GM12878 (cell line): ENCODE results near the gene LGALS3BP. TPM values are rescaled to one million over a fixed set of nuclear protein-coding genes. Genes with fewer than 3 reads are reported as not detected.

ENCODE experiments used
- ATAC-seq: fragments of 200-7000 bp; cut with Tn5 transposase; 3 replicates; pipeline ENCODE4 v1.9.1; 2020; ENCODE audit warnings: mild to moderate bottlenecking, moderate library complexity
- BruUV-seq: library from RNA; stranded (reverse); fragments of 400-500 nt; replicated peaks from 2 replicates; lab custom pipeline; 2021; lab: Mats Ljungman, UMichigan
- CTCF ChIA-PET: fragments of 300-600 bp; sonication (Branson Sonifier 250); formaldehyde crosslinking; extraction: SDS; loops from one replicate; lab custom pipeline; 2021; ENCODE audit warnings: inconsistent platforms; lab: Yijun Ruan, JAX
- POLR2A ChIA-PET: fragments of 350-600 bp; formaldehyde crosslinking; extraction: SDS; loops from one replicate; lab custom pipeline; 2021; ENCODE audit warnings: inconsistent platforms; lab: Charles Lee
- RAD21 ChIA-PET: fragments of 300-600 bp; sonication (Branson Sonifier 250); formaldehyde crosslinking; loops from one replicate; lab custom pipeline; 2023; ENCODE audit warnings: antibody characterized with exemption; ENCODE audit not compliant: unreplicated experiment; lab: Charles Lee
- SMC1A ChIA-PET: fragments of 300-600 bp; sonication (Branson Sonifier 250); formaldehyde crosslinking; loops from one replicate; lab custom pipeline; 2023; ENCODE audit not compliant: unreplicated experiment, uncharacterized antibody; lab: Charles Lee
- DNase-seq: peaks from one replicate; pipeline ENCODE4 v3.0.0-alpha.2; 2011; ENCODE audit warnings: low read depth, low spot score
- FAIRE-seq: peaks from 3 replicates; lab custom pipeline; 2011; peaks lifted over from hg19 to GRCh38; lab: Jason Lieb, UNC
- H2AFZ ChIP-seq: 2 replicates; pipeline ENCODE4 v1.6.0; 2011; ENCODE audit warnings: low read depth, low read length, control low read depth; ENCODE audit not compliant: control insufficient read depth
- H3K27ac ChIP-seq: 2 replicates; pipeline ENCODE4 v1.5.1; 2011; ENCODE audit warnings: control low read depth; ENCODE audit not compliant: control insufficient read depth, insufficient read depth
- H3K27me3 ChIP-seq, 2 experiments: replicated peaks in 1 of 2; 2 replicates each; pipeline versions ENCODE4 v1.6.0 to v1.6.1; 2011; ENCODE audit warnings: low read length in 1 of 2; ENCODE audit not compliant: control insufficient read depth in 2 of 2, insufficient read depth in 2 of 2
- H3K36me3 ChIP-seq, 2 experiments: 2 replicates each; pipeline ENCODE4 v1.5.1; 2011; ENCODE audit warnings: low read length in 1 of 2; ENCODE audit not compliant: control insufficient read depth in 2 of 2, insufficient read depth in 2 of 2
- H3K4me1 ChIP-seq: 2 replicates; pipeline ENCODE4 v1.6.1; 2011; ENCODE audit warnings: mild to moderate bottlenecking, low read length, moderate library complexity, mixed read lengths; ENCODE audit not compliant: control insufficient read depth, insufficient read depth
- H3K4me2 ChIP-seq: 2 replicates; pipeline ENCODE4 v1.6.0; 2011; ENCODE audit warnings: control low read depth; ENCODE audit not compliant: control insufficient read depth, insufficient read depth
- H3K4me3 ChIP-seq: fragments of 200-600 bp; sonication (generic); 2 replicates; pipeline ENCODE4 v1.5.1; 2016
- H3K79me2 ChIP-seq: 2 replicates; pipeline ENCODE4 v1.6.0; 2011; ENCODE audit warnings: low read length; ENCODE audit not compliant: control insufficient read depth, insufficient read depth
- H3K9ac ChIP-seq: 2 replicates; pipeline ENCODE4 v1.8.0; 2011; ENCODE audit warnings: low read length, control low read depth, mixed read lengths; ENCODE audit not compliant: control insufficient read depth, insufficient read depth
- H3K9me3 ChIP-seq: replicated peaks from 3 replicates; pipeline ENCODE4 v1.5.1; 2011; ENCODE audit warnings: mild to moderate bottlenecking, low read length; ENCODE audit not compliant: control insufficient read depth, insufficient read depth
- H4K20me1 ChIP-seq: 2 replicates; pipeline ENCODE4 v1.6.0; 2011; ENCODE audit not compliant: control insufficient read depth, insufficient read depth
- CHD1 ChIP-seq: IDR thresholded peaks from 2 replicates; pipeline ENCODE4 v1.6.1; 2012; ENCODE audit warnings: low read depth, low read length, improper control_type of control experiment
- CREB1 ChIP-seq: IDR thresholded peaks from 2 replicates; pipeline ENCODE4 v1.6.1; 2012; ENCODE audit warnings: low read depth, mild to moderate bottlenecking, inconsistent platforms
- LARP7 ChIP-seq: fragments of 450-650 bp; IDR thresholded peaks from 2 replicates; pipeline ENCODE4 v1.6.1; 2017; ENCODE audit warnings: mild to moderate bottlenecking
- MEF2B ChIP-seq: fragments of 450-650 bp; IDR thresholded peaks from 2 replicates; pipeline ENCODE4 v1.6.1; 2018; ENCODE audit warnings: mild to moderate bottlenecking, moderate library complexity; ENCODE audit not compliant: partially characterized antibody, poor library complexity, severe bottlenecking
- RELB ChIP-seq: fragments of 450-650 bp; IDR thresholded peaks from 2 replicates; pipeline ENCODE4 v1.6.1; 2017; ENCODE audit warnings: low read depth, mild to moderate bottlenecking, moderate library complexity
- ZNF687 ChIP-seq: fragments of 450-650 bp; IDR thresholded peaks from 2 replicates; pipeline ENCODE4 v1.6.1; 2017; ENCODE audit warnings: mild to moderate bottlenecking, moderate library complexity
- WGBS: methylation state at CpG from one replicate; pipeline ENCODE4 v1.1.6; 2016; ENCODE audit warnings: low lambda C conversion rate; ENCODE audit not compliant: insufficient replicate concordance, insufficient coverage; ENCODE audit errors: missing lambda C conversion rate; 5-methylcytosine and 5-hydroxymethylcytosine counted together
- in situ Hi-C: fragments of 300-500 bp; cut with MboI; formaldehyde crosslinking; loops from 9 replicates; pipeline ENCODE4 v1.14.3; 2018; ENCODE audit warnings: mixed read lengths
- intact Hi-C: fragments of 100-400 bp; cut with micrococcal nuclease; formaldehyde crosslinking; loops from one replicate; pipeline ENCODE4 v1.14.2; 2022; ENCODE audit not compliant: unreplicated experiment
- polyA plus RNA-seq, 11 experiments: library from polyadenylated mRNA; depleted of rRNA in 4 of 11; unstranded in 6 of 11; stranded (reverse) in 5 of 11; fragments of >200 nt; fragmentation: Nextera tagmentation in 4 of 11; fragmentation: Illumina TruSeq in 1 of 11; extraction: Ambion mirVana in 4 of 11; extraction: Trizol in 1 of 11; gene quantifications; 1 replicate in 1 of 11; 2 replicates in 10 of 11; pipeline versions ENCODE4 v1.2.1 to v1.2.3, GENCODE V29; 2011 to 2016; ENCODE audit warnings: inconsistent platforms in 2 of 11, missing spikeins in 2 of 11, low read depth in 1 of 11
- total RNA-seq, 4 experiments: library from RNA; depleted of rRNA in 3 of 4; stranded (reverse); fragments of >200 nt in 3 of 4; fragmentation: Illumina TruSeq in 1 of 4; extraction: Trizol in 1 of 4; gene quantifications; 2 replicates each; pipeline versions ENCODE4 v1.2.1 to v1.2.3, GENCODE V29; 2013 to 2021
- TF ChIP-seq, protein P1 (sequence below): IDR thresholded peaks from 2 replicates; pipeline ENCODE4 v1.6.1; 2011; ENCODE audit warnings: borderline replicate concordance, low read depth, mild to moderate bottlenecking, moderate library complexity, low read length; ENCODE audit not compliant: insufficient read depth, poor library complexity, severe bottlenecking

LGALS3BP gene
- total and polyA plus RNA-seq, 10 of the 15 experiments (the other 5 are each of a cell fraction or from before 2014, with no cell fraction given): 0.52 to 5.2 (median 1.9) TPM

GRCh38 chr17:79012563-79013134 lies 32.9 kb upstream of the LGALS3BP start:
- no peak for FAIRE-seq
- H3K9ac ChIP-seq: no peak overlapping the region
- in situ Hi-C loops: no loop called here
- CTCF ChIA-PET: no interaction called here
- no peaks in the 10 kb centered on the region for H3K36me3 ChIP-seq
- no peak overlapping the region for H3K4me2 ChIP-seq
- BruUV-seq: no TSS peak
- ATAC-seq: no peak
- no peaks in the 10 kb centered on the region; the same call in 1 of the 2 replicates for H4K20me1 ChIP-seq
- no peak for DNase-seq
- H3K27ac ChIP-seq: no peak overlapping the region
- POLR2A ChIA-PET: no interaction called here
- intact Hi-C loops: no loop called here
- SMC1A ChIA-PET: no interaction called here
- no peaks in the 10 kb centered on the region for H3K9me3 ChIP-seq
- H3K27me3 ChIP-seq: no peaks in the 10 kb centered on the region; a peak in 1 of 4 replicates
- peaks cover 19% of the 10 kb centered on the region for H3K79me2 ChIP-seq
- H2AFZ ChIP-seq: no peak overlapping the region
- H3K4me1 ChIP-seq: peaks cover 8% of the 10 kb centered on the region
- no peak overlapping the region for H3K4me3 ChIP-seq
- WGBS: 28% methylated on average over 6 of the region's 6 CpGs
- RAD21 ChIA-PET: no interaction called here
- TF ChIP-seq RELB: no peak

DNA sequence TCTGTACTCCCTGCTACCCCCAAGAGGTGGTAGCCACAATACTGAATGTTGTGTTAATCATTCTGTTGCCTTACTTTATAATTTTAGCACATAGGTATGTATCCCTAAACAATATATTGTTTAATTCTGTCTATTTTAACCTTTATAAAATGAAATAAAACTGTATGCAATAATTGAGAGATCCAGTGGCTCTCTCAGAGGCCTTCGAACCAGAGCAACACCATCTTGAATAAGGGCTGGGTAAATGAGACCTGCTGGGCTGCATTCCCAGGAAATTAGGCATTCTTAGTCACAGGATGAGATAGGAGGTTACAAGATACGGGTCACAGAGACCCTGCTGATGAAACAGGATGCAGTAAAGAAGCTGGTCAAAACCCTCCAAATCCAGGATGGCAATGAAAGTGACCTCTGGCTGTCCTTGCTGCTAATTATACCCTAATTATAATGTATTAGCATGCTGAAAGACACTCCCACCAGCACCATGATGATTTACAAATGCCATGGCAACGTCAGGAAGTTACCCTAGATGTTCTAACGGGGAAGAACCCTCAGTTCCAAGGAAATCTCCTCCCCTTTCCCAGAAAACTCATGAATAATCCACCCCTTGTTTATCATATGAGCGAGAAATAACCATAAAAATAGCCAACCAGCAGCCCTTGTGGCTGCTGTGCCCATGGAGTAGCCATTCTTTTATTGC lies 31.9 kb upstream of the LGALS3BP start:
- in situ Hi-C loops (no loop called here), intact Hi-C loops (no loop called here)
- DNase-seq (no peak), ATAC-seq (no peak), FAIRE-seq (no peak)
- H4K20me1 ChIP-seq: no peaks in the 10 kb centered on the region; the same call in 1 of the 2 replicates
- no peak overlapping the region for H3K27ac ChIP-seq
- H3K4me3 ChIP-seq: no peak overlapping the region
- ChIA-PET SMC1A (no interaction called here), RAD21 (no interaction called here), POLR2A (no interaction called here), CTCF (interaction anchor here (1.3 kb wide), 1 partner anchor 59 kb away, joined by 3 read pairs; no protein-coding TSS in a partner anchor)
- BruUV-seq: no TSS peak
- H3K79me2 ChIP-seq: peaks cover 25% of the 10 kb centered on the region
- no peaks in the 10 kb centered on the region; a peak in 1 of 4 replicates for H3K27me3 ChIP-seq
- no peaks in the 10 kb centered on the region for H3K9me3 ChIP-seq
- peaks cover 8% of the 10 kb centered on the region for H3K4me1 ChIP-seq
- no peaks in the 10 kb centered on the region for H3K36me3 ChIP-seq
- no peak overlapping the region for H3K9ac ChIP-seq
- TF ChIP-seq CREB1: no peak
- TF ChIP-seq CHD1: no peak
- TF ChIP-seq ZNF687: no peak
- TF ChIP-seq MEF2B: no peak
- TF ChIP-seq, protein P1, sequence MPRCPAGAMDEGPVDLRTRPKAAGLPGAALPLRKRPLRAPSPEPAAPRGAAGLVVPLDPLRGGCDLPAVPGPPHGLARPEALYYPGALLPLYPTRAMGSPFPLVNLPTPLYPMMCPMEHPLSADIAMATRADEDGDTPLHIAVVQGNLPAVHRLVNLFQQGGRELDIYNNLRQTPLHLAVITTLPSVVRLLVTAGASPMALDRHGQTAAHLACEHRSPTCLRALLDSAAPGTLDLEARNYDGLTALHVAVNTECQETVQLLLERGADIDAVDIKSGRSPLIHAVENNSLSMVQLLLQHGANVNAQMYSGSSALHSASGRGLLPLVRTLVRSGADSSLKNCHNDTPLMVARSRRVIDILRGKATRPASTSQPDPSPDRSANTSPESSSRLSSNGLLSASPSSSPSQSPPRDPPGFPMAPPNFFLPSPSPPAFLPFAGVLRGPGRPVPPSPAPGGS: no peak
- TF ChIP-seq LARP7: no peak
- H2AFZ ChIP-seq: no peak overlapping the region
- no peak overlapping the region for H3K4me2 ChIP-seq
- 15% methylated on average over 5 of the region's 5 CpGs for WGBS
